ENCODE measurements around the gene ELP5. TPM values are rescaled to one million over a fixed set of nuclear protein-coding genes. Genes with fewer than 3 reads are reported as not detected.

ELP5 gene, protein sequence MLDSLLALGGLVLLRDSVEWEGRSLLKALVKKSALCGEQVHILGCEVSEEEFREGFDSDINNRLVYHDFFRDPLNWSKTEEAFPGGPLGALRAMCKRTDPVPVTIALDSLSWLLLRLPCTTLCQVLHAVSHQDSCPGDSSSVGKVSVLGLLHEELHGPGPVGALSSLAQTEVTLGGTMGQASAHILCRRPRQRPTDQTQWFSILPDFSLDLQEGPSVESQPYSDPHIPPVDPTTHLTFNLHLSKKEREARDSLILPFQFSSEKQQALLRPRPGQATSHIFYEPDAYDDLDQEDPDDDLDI
- 10 to 100 TPM in 3 of 5 donors, 1 to 10 TPM in 1, not detected in 1; 8.4 to 19.5 (median 13.6) TPM for total RNA-seq
- 10 to 100 TPM; 24.4 to 45.2 (median 28.5) TPM for polyA plus RNA-seq
- long read RNA-seq, donor 1, transcript ELP5-210 (4 exons, 687 nt): major isoform, 5 of 156 reads
- long read RNA-seq, donor 1, partial matches to known transcripts: 71 of 156 reads
- long read RNA-seq, donor 1, other reads (novel, unspliced or antisense): 76 of 156 reads
- long read RNA-seq, donor 2, transcript ELP5-210 (4 exons, 687 nt): major isoform, 12 of 18 reads
- long read RNA-seq, donor 2, partial matches to known transcripts: 0 of 18 reads
- long read RNA-seq, donor 2, other reads (novel, unspliced or antisense): 0 of 18 reads
- long read RNA-seq, donor 3, partial matches to known transcripts: 0 of 5 reads
- long read RNA-seq, donor 3, other reads (novel, unspliced or antisense): 0 of 5 reads
- long read RNA-seq, donor 4, partial matches to known transcripts: 10 of 12 reads
- long read RNA-seq, donor 4, other reads (novel, unspliced or antisense): 0 of 12 reads
- long read RNA-seq, donor 5, transcript ELP5-204 (8 exons, 1,423 nt): major isoform, 9 of 11 reads
- long read RNA-seq, donor 5, partial matches to known transcripts: 0 of 11 reads
- long read RNA-seq, donor 5, other reads (novel, unspliced or antisense): 0 of 11 reads
- long read RNA-seq, donor 6, transcript ELP5-204 (8 exons, 1,423 nt): minor isoform, 16 of 47 reads
- long read RNA-seq, donor 6, transcript ELP5-210 (4 exons, 687 nt): major isoform, 25 of 47 reads
- long read RNA-seq, donor 6, partial matches to known transcripts: 0 of 47 reads
- long read RNA-seq, donor 6, other reads (novel, unspliced or antisense): 0 of 47 reads
- long read RNA-seq, donor 7, transcript ELP5-204 (8 exons, 1,423 nt): major isoform, 9 of 139 reads
- long read RNA-seq, donor 7, transcript ELP5-210 (4 exons, 687 nt): minor isoform, 5 of 139 reads
- long read RNA-seq, donor 7, partial matches to known transcripts: 68 of 139 reads
- long read RNA-seq, donor 7, other reads (novel, unspliced or antisense): 54 of 139 reads
- long read RNA-seq, donor 8, transcript ELP5-204 (8 exons, 1,423 nt): major isoform, 7 of 25 reads
- long read RNA-seq, donor 8, partial matches to known transcripts: 15 of 25 reads
- long read RNA-seq, donor 8, other reads (novel, unspliced or antisense): 0 of 25 reads
- long read RNA-seq, donor 9, transcript ELP5-210 (4 exons, 687 nt): major isoform, 8 of 36 reads
- long read RNA-seq, donor 9, partial matches to known transcripts: 23 of 36 reads
- long read RNA-seq, donor 9, other reads (novel, unspliced or antisense): 0 of 36 reads
- long read RNA-seq, donor 10, partial matches to known transcripts: 0 of 5 reads
- long read RNA-seq, donor 10, other reads (novel, unspliced or antisense): 0 of 5 reads

DNA sequence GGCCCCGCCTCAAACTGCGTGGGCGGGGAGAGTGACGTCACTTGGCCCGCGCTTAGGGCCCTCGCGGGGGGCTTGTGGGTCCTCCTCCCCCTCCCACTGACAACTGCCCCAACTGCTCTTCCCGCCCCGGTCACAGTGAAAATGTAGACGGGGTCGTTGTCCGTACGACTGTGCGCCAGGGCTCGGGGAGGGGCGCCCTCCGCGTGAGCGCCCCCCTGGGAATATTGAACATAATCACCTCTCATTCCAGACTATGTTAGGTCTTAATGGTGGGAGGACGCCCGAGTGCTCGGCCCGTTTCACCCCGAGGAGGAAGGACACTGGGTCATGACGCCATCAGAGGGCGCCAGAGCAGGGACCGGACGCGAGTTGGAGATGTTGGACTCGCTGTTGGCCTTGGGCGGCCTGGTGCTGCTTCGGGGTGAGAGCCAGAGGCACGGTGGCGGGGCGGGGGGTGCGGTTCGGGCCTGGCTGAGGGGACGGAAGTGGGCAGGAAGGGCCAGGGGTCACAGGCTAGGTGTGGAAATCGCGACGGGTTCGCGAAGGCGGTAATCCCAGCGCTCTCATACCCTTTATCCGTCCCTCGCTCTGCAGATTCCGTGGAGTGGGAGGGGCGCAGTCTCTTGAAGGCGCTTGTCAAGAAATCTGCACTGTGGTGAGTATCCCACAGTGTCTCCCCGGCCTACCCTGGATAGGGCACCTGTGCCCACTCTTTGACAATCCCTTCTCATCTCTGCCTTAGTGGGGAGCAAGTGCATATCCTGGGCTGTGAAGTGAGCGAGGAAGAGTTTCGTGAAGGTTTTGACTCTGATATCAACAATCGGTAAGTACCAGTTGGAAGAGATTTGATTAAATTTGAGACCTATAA lies at the start of gene ELP5:
TSS of gene ELP5 (plus strand) at position 40 of the 868 bp plus-strand sequence. CDS start at position 376, 336 bp downstream.
- intact Hi-C loops (cut with DNase I; ENCODE audit: low total_unique reads): no loop called here
- Histone ChIP-seq H3K27me3 (no peaks in the 10 kb centered on the region), H3K9me3 (no peaks in the 10 kb centered on the region), H3K4me3 (peak within 1 kb of the TSS; percentile 65 to 98 (median 95)), H3K4me1 (peaks cover 32 to 48% (median 41%) of the 10 kb centered on the region in 4 donors), H3K36me3 (peaks cover 18 to 42% (median 37%) of the 10 kb centered on the region in 4 donors), H3K27ac (peak within 1 kb of the TSS; percentile 96 to 100 (median 99))
- WGBS, 5 donors: 1 to 2% (median 1%) methylated on average over 39 to 55 of the region's 55 CpGs
- peak; percentile 94 to 97 for DNase-seq
- TF ChIP-seq, protein P1, sequence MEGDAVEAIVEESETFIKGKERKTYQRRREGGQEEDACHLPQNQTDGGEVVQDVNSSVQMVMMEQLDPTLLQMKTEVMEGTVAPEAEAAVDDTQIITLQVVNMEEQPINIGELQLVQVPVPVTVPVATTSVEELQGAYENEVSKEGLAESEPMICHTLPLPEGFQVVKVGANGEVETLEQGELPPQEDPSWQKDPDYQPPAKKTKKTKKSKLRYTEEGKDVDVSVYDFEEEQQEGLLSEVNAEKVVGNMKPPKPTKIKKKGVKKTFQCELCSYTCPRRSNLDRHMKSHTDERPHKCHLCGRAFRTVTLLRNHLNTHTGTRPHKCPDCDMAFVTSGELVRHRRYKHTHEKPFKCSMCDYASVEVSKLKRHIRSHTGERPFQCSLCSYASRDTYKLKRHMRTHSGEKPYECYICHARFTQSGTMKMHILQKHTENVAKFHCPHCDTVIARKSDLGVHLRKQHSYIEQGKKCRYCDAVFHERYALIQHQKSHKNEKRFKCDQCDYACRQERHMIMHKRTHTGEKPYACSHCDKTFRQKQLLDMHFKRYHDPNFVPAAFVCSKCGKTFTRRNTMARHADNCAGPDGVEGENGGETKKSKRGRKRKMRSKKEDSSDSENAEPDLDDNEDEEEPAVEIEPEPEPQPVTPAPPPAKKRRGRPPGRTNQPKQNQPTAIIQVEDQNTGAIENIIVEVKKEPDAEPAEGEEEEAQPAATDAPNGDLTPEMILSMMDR (IDR thresholded peaks at IDR 0.05): peak in 2 of 7 experiments; percentile 0 to 19
- TF ChIP-seq POLR2AphosphoS5 (IDR thresholded peaks at IDR 0.05) (peak; percentile 70 to 89 (median 80)), POLR2A (IDR thresholded peaks at IDR 0.05) (peak in 1 of 4 donors; percentile 33), EP300 (IDR thresholded peaks at IDR 0.05) (no peak)

DNA sequence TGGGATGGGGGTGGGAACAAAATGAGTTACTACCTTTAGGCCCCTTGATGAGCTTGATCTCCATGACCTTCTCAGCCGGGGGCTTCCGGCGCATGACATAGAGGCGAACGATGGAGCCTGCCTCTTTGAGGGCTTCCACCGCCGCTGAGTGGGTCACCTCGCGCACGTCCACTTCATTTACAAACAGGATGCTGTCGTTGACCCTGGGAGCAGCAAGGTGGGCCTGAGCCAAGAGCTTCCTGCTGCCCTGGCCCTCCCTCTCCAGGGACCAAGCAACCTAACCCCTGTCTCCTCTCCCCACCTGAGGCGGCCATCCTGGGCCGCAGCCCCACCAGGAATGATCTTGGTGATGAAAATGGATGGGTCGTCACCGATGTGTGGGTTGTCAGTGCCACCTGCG lies 48.6 kb upstream of the ELP5 start:
- Histone ChIP-seq H3K4me3 (no peak overlapping the region), H3K27ac (no peak overlapping the region), H3K27me3 (peaks cover 0 to 8% (median 0%) of the 10 kb centered on the region in 3 donors), H3K9me3 (no peaks in the 10 kb centered on the region), H3K36me3 (peaks cover 7 to 52% (median 30%) of the 10 kb centered on the region in 4 donors), H3K4me1 (peaks cover 11 to 33% (median 16%) of the 10 kb centered on the region in 4 donors)
- no peak for TF ChIP-seq POLR2AphosphoS5 (IDR thresholded peaks at IDR 0.05)
- TF ChIP-seq EP300 (IDR thresholded peaks at IDR 0.05): no peak
- TF ChIP-seq, protein P1 (IDR thresholded peaks at IDR 0.05): no peak
- no peak for TF ChIP-seq POLR2A (IDR thresholded peaks at IDR 0.05)
- 91 to 97% (median 93%) methylated on average over 13 to 16 of the region's 16 CpGs for WGBS, 5 donors
- peak in 1 of 2 donors; percentile 3 for DNase-seq
- intact Hi-C loops (cut with DNase I; ENCODE audit: low total_unique reads): no loop called here

DNA sequence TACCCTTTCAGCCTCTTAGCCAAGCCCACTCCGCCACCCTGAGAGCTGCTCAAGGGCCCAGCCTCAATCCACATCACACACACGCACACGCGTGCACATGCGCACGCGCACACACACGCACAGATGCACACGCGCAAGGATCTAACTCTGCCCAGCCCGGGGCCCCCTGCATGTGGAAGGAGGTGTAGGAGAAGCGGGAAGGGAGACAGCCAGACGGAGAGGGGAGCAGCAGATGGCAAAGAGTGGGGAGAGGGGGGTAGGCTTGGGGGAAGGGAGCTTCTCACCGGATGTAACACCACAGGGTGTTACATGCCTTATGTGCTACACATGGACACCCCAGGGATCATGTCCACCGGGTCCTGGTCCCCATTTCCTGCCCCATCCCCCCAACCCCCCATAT lies 47.7 kb upstream of the ELP5 start:
- peak in 1 of 2 donors; percentile 68 for DNase-seq
- H3K9me3 ChIP-seq: no peaks in the 10 kb centered on the region
- intact Hi-C loops (cut with DNase I; ENCODE audit: low total_unique reads): no loop called here
- H3K27me3 ChIP-seq: peaks cover 0 to 17% (median 0%) of the 10 kb centered on the region in 3 donors
- peaks cover 11 to 33% (median 16%) of the 10 kb centered on the region in 4 donors for H3K4me1 ChIP-seq
- peak overlapping the region; percentile 43 to 58 (median 52) for H3K4me3 ChIP-seq
- peak overlapping the region in 4 of 5 donors; percentile 40 to 83 (median 68) for H3K27ac ChIP-seq
- 70 to 73% (median 71%) methylated on average over 15 of the region's 15 CpGs for WGBS, 5 donors
- TF ChIP-seq, protein P1 (IDR thresholded peaks at IDR 0.05): no peak
- no peak for TF ChIP-seq EP300 (IDR thresholded peaks at IDR 0.05)
- no peak for TF ChIP-seq POLR2A (IDR thresholded peaks at IDR 0.05)
- no peak for TF ChIP-seq POLR2AphosphoS5 (IDR thresholded peaks at IDR 0.05)
- H3K36me3 ChIP-seq: peaks cover 7 to 46% (median 30%) of the 10 kb centered on the region in 4 donors
